HG03159 (cell line): Measurements from ENCODE around the gene GALT.
A peak's percentile ranks its signal among the peaks of the same experiment; 100 is the strongest.
"Not testable (repeated sequence)": the region's sequence is repeated elsewhere in the genome, so short reads cannot be mapped to it uniquely, and the experiment has no call there.

ENCODE experiments used
- ATAC-seq: cut with Tn5 transposase; IDR thresholded peaks from one replicate; pipeline ENCODE4 v1.9.1; 2021; ENCODE audit warnings: mild to moderate bottlenecking, moderate library complexity; ENCODE audit not compliant: unreplicated experiment

The GALT gene

DNA sequence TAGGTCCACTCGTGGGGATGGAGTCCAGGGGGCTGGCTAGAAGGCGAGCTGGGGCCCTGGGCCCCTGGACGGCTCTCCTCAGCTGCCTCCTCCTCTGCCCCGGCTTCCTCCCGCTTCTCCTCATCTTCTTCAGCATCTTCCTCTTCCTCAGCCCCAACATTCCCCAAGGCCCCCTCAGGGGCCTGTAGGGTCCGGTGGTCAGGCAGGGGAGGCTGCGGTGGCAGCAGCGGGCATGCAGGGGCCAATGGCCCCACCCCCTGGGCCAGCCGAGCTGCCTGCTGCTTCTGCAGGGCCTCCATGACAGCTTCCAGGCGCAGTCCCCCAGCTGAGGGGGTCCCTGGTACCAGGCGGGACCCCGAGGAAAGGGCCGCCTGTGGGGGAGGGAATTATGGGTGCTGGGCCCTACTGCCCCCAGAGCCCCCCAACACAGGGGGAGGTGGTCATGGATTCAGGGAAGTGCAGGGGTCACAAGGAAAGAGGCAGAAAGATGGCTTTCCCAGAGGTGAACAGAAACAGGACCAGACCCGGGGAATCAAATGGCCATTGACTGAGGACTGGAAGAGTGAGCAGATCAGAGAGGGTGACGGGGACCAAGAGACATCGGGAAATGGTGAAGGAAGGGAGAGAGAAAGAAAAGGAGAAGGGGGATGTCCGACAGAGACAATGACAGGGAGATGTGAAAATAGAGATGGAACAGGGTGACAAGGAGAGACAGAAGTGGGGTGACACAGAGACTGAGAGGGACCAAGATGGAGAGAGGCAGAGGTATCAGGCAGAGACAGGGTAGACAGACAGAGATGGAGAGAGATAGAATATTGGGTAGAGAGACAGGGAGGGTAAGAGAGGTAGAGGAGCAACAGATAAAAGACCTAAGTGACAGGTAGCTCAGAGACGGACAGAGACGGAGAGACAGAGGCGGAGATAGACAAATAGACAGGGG is 18.5 kb upstream of the GALT start:
- ATAC-seq, result no peak

DNA sequence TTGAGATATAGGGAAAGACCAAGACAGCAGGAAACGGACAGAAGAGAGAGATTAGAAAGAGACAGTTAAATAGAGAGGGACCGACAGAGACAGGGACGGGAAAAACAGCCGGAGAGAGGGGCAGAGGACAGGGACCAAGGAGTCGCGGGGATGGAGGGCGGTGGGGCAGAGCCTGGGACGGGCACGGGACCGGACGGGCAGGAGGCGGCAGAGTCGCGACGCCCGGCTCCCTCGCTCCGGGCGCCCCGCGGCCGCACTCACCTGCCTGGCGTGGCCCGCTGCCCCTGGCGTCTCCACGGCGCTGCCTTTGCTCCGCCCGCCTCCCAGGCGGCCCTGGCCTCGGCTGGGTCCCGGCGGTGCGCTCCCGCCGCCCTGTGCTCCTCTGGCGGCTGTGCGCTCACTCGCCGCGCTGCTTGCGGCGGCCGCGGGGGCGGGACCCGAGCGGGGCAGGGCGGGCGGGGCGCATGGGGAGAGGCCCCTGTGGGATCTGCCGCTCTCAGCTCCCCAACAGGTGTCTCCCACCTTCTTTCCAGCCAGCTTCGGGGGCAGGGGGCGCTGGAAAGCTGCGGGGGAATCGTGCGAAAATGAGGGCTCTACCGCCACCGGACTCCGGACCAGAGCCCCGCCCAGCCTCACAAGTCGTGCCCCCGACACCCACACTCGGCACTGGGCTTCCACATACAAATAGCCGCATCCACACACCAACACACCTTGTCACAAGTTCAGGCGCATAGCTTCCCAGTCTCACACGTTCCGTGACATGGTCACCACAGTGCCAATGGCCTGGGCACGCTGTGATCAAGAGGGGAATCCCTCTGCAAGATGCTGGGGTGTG is 17.6 kb upstream of the GALT start, which contains the start of gene ARID3C:
Gene ARID3C (minus strand): TSS at position 411 of the 835 bp plus-strand sequence. CDS start 1,052 bp downstream, outside the sequence.
- no peak for ATAC-seq

DNA sequence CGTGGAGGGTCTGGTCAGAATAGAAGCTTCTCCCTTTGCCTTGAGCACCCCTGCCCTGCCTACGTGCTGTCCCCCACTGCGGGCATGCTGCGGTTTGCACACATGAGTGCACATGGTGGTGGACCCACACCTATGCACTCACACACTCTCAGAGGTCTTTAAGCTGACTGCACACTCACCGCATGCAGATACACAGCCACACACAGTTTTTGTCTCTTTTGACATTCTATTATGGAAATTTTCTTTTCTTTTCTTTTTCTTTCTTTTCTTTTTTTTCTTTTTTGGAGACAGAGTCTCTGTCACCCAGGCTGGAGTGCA is 17.0 kb upstream of the GALT start:
- ATAC-seq, result no peak

DNA sequence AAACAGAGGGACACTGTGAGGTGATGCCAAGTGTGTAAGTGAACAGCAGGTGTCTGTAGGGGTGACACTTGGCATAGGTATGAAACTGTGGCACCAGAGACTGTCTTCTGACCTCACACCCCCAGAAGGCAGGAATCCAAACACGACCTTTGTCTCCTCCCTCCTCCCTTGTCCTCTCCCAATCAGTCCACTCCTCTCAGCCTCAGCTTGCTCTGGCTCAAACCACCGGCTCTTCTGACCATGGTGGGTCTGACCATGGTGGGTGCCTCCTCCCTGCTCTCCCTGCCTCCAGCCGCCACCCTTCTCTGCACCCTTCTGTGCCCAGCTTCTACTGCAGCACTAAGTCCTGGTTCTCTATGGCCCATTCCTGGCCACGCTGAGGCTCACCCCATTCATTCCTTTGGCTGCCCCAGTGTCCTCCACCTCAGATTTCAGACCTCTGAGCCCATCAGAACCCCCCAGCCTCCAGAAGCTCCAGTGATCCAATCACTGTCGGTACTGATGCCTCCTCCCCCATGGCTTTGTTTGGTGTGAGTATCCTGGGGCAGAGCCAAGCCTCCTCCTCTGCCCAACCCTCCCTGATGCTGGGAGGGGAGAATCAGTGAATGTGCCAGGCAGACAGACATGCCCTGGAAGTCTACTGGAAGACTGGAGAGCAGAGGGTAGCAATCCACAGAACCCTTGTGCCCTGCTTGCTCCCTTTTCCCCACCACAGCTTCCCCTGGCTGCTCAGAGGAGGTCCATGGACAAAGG is 15.9 kb upstream of the GALT start:
- ATAC-seq, result no peak

DNA sequence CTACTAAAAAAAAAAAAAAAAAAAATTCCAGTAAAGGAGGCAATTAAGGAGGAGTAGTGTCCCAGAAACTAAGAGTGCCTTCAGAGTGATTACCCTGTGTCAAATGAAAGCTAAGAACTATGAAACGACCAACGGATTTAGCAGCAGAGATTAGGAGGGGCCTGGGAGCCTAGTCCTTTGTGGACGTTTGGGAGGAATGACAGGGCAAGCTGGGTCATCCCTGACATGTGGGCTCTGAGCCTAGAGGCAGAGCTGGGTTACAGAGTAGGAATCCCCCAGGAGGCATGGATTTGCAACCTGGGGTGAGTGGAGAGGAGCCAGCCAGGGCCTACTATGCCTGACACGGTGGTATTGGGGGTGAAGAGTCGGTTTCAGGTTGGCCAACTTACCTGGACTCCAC is 13.3 kb upstream of the GALT start:
- no peak for ATAC-seq

DNA sequence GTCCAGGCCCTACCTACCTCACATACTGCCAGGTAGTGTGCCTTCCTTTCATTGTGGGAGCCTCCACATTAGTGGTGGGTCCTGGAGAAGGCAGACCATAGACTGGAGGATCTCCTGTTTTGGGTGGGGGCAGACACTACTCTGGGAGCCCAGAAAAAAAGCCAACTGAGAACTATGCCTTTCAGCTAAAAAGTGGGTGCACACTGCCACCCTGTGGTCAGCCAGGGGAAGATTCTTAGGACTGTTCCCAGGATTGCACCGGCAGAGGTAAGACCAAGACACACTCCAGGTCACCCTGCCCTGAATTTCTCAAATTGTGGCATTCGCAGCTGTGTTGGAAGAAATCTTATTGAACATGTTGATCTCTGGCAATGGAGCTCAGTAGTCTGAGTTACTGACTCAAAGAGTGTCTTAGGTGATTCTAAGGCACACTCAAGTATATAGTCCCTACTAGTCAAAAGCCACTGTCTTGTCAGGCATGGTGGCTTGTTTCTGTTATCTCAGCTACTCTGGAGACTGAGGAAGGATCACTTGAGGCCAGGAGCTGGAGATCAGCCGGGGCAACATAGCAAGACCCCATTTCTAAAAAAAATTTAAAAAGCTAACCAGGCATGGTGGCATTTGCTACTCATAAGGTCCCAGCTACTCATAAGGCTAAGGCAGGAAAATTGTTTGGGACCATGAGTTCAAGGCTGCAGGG is 12.5 kb upstream of the GALT start:
- no peak for ATAC-seq

DNA sequence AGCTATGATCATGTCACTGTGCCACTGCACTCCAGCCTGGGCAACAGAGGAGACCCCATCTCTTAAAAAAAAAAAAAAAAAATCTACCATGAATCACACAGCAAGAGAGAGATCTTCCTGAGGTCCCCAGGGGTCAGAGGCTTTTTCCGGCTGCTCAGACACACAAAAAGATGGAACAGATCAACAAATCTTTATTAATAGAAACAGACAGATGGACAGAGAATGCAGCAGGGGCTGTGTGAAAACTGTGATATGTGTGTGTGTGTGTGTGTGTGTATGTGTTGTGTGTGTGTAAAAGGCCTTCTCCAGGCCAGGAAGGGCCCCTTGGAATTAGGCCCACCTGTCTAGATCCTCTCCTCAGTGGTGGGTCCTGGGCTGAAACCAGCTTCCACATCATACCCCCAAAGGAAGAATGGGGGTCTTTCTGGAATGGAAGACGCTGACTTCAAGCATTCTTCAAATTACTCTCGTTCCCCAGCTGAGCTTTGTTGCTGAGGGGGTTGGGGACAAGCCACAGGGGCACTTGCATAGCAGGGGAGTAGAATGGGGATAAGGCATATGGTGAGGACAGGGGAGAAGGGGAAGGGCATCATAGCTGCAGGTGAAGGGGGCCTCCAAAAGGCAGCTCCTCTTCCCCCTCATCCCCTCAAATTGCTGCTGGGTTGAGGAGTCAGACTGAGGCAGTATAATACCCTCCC is 11.8 kb upstream of the GALT start:
- ATAC-seq, result no peak

DNA sequence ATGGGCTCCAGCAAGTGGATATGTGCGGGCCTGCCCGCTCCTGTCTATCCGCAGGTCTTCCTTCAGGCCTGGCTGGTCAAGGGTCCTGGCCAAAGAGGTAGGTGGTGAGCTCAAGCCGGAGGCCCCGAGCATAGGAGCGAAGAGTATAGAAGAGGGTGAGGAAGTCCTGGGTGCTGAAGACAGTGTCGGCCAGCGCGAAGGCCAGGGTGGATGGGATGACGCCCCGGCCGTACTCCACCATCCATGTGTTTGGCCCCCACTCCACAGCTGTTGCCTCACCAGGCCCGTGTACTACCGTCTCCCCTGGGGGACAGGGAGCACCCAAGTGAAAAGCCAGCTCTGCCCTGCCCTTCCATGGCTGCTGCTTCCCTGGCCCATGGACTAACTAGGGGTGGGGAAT is 10.9 kb upstream of the GALT start:
- no peak for ATAC-seq

DNA sequence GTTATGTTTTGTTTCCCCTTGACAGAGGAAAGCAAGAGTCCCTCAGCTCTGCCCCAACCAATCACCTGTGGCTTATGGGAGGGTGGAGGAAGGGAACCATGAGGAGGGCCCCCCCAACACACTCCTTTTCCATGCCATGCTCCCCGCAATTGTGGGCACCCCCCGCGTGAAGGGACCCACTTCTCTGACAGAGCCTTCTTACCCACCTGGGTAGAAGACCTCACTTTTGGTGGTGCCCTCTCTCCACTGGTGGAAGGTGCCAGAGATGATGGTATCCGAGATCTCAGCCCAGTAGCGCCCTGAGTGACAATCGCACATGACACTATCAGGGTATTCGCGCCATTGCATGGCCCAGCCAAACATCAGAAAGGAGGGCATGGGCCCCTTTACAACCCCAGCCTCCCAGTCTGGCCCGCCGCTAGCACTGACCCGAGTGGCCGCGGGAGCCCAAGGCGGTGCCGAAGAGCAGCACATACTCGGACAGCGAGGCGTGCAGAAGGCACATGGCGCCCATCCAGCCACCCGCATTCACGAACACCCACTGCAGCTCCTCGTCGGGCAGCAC is 9.6 kb upstream of the GALT start:
- ATAC-seq, result no peak

DNA sequence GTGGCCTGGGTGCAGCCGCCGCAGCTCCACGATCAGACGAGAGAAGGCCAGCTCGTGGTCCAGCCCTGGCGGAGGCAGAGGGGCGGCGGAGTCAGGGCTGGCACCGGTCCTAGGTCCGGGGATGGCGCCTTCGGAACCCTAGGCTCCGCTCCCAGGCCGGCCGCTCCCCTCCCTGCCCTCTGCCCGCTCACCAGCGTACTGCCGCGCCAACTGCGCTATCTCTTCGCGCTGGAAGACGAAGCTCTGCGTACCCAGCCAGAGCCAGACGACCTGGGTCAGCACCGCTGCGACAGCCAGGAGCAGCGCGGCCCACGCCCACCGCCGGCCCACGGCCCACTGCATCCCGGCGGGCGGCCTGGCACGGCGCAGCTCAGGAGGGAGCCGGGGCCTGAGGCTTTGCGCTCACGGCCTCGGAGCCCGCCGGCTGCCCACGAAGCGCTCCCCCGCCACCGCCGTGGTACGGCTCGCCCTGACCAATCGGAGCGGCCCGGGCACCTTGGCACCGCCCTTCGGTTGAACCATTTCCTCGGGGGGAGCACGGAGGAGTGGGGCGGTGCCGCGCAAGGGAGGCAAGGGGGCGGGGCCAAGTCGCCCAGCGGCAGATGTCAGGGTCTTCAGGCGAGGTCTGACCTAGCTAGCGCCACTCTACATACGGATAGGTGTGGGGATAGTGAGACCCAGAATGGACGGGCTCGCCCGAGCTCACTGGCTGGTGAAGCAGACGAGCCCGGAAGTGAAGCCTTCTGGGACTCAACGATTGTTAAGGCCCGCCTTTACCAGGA is 8.9 kb upstream of the GALT start, which contains the start of gene SIGMAR1:
Gene SIGMAR1 (minus strand): TSS at position 432 of the 782 bp plus-strand sequence. CDS start 90 bp downstream, at position 342.
- ATAC-seq, result peak; percentile 75

DNA sequence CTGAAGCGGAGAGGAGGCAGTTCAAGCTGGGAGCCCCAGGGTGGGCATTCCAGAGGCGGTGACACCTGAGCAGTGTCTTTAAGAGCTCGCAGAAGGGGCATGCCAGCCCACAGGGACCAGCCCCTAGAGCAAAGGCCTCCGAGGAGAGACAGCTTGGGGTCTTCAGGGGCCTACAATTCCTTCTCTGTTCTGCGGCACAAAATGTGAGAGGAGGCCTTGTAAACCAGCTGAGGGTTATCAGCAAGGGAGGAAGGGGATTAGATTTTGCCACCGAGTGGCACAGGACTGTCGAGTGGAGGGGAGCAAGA is 8.4 kb upstream of the GALT start:
- no peak for ATAC-seq

DNA sequence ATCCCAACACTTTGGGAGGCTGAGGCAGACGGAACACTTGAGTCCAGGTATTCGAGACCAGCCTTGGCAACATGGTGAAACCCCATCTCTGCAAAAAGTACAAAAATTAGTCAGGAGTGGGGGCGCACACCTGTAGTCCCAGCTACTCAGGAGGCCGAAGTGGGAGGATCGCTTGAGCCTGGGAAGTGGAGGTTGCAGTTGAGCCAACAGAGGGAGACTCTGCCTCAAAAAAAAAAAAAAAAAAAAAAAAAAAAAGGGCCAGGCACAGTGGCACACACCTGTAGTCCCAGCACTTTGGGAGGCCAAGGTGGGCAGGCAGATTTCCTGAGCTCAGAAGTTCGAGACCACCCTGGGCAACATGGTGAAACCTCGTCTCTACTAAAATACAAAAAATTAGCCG is 7.2 kb upstream of the GALT start:
- not testable (repeated sequence) for ATAC-seq

DNA sequence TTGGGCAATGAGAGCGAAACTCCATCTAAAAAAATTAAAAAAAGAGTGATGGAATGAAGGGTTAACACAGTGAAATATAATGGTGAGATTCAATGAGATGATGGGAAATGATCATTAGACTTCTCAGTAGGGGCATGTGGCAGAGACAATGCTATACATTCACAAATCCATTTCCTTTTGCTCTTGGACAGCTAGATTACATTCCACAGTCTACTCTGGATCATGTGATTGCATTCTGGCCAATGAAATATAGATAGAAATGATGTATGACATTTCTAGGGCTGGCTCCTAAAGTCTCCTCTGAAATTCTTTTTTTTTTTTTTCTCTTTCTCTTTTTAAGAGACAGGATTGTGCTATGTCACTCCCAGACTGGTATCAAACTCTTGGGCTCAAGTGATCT is 3.8 kb upstream of the GALT start:
- no peak for ATAC-seq

DNA sequence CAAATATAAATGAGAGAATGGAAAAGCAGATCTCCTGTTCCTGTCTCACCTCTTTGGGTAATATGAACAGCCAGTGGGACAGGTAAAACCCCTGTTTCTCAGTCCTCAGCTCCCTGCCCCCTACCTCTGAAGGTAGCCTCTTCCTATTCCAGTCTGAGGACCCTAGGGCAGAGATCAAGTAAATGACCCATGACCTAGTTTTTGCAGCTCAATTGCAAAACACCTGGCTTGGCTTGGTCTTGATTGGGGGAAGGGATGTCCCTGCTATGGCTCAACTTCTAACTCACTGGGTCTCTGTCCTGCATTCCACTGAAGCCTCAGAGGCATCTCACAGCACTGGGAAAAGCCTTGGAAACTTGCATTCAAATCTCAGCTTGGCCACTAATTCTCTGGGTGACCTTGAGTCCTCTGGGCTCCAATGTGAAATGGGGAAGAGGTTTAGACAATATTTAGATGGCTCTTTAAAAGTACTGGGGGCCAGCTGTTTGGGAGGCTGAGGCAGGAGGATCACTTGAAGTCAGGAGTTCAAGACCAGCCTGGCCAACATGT is 1.6 kb upstream of the GALT start:
- ATAC-seq, result no peak

DNA sequence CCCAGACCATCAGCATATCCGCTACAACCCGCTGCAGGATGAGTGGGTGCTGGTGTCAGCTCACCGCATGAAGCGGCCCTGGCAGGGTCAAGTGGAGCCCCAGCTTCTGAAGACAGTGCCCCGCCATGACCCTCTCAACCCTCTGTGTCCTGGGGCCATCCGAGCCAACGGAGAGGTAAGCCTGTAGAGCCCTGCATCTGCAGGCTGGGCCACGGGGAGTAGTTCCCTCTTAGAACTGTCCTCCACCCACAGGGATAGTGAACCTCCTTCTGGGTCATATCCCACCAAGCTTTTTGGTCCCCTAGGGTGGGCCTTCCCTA is 569 bp downstream of the GALT start:
- ATAC-seq, result no peak

DNA sequence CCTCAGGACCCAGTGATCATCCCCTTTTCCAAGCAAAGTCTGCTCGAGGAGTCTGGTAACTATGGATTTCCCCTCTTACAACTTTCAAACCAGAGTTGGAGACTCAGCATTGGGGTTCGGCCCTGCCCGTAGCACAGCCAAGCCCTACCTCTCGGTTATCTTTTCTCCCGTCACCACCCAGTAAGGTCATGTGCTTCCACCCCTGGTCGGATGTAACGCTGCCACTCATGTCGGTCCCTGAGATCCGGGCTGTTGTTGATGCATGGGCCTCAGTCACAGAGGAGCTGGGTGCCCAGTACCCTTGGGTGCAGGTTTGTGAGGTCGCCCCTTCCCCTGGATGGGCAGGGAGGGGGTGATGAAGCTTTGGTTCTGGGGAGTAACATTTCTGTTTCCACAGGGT is 1.2 kb downstream of the GALT start:
- no peak for ATAC-seq

DNA sequence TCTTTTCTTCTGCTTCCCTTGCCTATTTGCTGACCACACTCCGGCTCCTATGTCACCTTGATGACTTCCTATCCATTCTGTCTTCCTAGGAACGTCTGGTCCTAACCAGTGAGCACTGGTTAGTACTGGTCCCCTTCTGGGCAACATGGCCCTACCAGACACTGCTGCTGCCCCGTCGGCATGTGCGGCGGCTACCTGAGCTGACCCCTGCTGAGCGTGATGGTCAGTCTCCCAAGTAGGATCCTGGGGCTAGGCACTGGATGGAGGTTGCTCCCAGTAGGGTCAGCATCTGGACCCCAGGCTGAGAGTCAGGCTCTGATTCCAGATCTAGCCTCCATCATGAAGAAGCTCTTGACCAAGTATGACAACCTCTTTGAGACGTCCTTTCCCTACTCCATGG is 2.2 kb downstream of the GALT start:
- no peak for ATAC-seq

DNA sequence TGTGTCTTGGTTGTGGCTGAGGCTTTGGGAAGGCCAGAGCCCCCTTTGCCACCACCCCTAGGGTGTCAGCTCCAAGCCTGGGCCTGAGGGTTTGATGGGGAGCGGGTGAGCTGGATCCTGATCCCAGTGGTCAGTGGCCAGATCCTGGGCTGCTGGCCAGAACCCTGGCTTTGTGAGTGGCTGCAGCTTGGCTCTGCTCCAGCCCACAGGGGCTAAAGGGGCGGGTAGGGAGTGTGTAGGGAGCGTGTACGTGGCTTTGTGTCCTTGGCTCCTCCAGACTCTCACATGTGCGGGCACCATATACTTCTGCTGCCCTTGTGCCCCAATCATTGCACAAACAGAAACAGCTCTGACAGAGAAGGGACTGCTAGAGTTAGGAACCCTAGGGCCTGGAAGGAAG is 4.3 kb downstream of the GALT start:
- no peak for ATAC-seq

DNA sequence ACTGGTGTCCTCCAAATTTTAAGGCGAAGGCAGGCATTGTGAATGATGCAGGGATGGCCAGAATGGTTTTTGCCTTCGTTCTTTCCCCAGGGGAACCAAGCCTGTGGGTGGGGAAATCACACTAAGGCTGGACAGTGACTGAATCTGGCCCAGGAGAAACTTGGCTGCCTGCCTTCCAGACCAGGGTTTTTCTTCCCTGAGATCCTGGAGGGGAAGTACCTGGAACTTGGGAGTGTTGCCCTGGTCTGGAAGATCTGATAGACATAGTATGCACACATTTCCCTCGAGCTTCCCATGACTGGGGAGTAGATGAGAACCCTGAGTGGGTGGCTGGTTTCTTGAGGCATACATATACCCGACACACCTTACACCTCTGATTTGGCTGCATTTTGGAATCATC is 4.8 kb downstream of the GALT start:
- no peak for ATAC-seq
